Vagina (tissue), 2 donors: ENCODE measurements around the gene BACE2.

Source experiments
- POLR2A ChIP-seq, 2 donors: fragments of 450-650 bp; IDR thresholded peaks; one replicate each; pipeline ENCODE4 v1.6.1; 2017; ENCODE audit warnings: antibody characterized with exemption in 2 of 2, mild to moderate bottlenecking in 2 of 2, moderate library complexity in 2 of 2
- POLR2AphosphoS5 ChIP-seq, 2 donors: sonication (generic); formaldehyde crosslinking; IDR thresholded peaks; one replicate each; pipeline ENCODE4 v1.9.0; 2017; ENCODE audit warnings: antibody characterized with exemption in 2 of 2, mild to moderate bottlenecking in 2 of 2, low read depth in 1 of 2; ENCODE audit not compliant: insufficient read depth in 1 of 2
- TF ChIP-seq, protein P1 (sequence below), 3 experiments: fragments of 450-650 bp in 2 of 3; fragments of 200-600 bp in 1 of 3; sonication (generic) in 1 of 3; IDR thresholded peaks; one replicate each; pipeline ENCODE4 v1.5.1; 2017 to 2019; ENCODE audit warnings: antibody characterized with exemption in 3 of 3, mild to moderate bottlenecking in 2 of 3, moderate library complexity in 2 of 3

DNA sequence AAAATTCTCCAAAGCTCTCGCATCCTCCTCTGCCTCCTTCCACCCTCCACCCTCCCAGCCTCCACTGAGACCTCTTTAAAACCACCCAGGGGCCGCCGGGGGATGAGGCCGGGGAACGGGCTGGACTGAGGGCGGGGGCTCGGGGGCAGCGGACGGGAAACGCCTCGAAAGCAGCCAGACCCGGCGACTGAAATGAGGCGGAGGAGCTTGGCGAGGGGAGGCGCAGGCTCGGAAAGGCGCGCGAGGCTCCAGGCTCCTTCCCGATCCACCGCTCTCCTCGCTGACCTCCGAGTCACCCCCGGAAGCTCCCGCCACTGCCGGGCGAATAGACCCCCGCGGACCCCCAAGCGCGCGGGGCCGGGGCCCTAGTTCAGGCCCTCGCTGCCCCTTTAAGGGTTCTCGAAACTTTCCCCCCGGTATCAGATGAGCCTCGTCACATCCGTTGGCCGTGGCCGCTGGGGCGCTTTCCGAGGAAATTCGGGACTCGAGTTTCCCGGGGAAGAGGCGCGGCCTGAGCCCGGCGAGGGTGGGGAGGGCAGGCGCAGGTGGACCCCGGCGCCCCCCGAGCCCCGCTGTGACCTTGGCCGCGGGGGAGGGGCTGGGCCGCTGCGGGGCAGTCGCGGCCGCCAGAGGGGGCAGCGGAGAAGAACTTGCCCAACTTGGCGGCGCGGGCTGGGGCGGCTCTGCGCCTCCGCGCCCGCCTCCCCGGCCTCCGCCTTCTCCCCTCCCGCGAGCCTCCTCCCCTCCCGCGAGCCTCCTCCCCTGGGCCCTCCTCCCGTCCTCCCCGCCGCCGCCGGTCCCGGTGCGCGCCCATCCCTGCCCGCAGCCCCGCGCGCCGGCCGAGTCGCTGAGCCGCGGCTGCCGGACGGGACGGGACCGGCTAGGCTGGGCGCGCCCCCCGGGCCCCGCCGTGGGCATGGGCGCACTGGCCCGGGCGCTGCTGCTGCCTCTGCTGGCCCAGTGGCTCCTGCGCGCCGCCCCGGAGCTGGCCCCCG lies at the start of gene BACE2:
- TF ChIP-seq, protein P1, sequence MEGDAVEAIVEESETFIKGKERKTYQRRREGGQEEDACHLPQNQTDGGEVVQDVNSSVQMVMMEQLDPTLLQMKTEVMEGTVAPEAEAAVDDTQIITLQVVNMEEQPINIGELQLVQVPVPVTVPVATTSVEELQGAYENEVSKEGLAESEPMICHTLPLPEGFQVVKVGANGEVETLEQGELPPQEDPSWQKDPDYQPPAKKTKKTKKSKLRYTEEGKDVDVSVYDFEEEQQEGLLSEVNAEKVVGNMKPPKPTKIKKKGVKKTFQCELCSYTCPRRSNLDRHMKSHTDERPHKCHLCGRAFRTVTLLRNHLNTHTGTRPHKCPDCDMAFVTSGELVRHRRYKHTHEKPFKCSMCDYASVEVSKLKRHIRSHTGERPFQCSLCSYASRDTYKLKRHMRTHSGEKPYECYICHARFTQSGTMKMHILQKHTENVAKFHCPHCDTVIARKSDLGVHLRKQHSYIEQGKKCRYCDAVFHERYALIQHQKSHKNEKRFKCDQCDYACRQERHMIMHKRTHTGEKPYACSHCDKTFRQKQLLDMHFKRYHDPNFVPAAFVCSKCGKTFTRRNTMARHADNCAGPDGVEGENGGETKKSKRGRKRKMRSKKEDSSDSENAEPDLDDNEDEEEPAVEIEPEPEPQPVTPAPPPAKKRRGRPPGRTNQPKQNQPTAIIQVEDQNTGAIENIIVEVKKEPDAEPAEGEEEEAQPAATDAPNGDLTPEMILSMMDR (IDR thresholded peaks at IDR 0.05): peak; percentile 43 to 64 (median 48)
- TF ChIP-seq POLR2A (IDR thresholded peaks at IDR 0.05): peak in 1 of 2 donors; percentile 33
- TF ChIP-seq POLR2AphosphoS5 (IDR thresholded peaks at IDR 0.05; ENCODE audit: insufficient read depth in 1 of 2, low read depth in 1 of 2): peak in 1 of 2 donors; percentile 74
